Keratinocyte (primary cell): ENCODE measurements around the gene SEC14L2. TPM values are rescaled to one million over a fixed set of nuclear protein-coding genes. Genes with fewer than 3 reads are reported as not detected.

Source experiments
- DNase-seq: peaks from one replicate; pipeline ENCODE4 v3.0.0-alpha.2; 2011; ENCODE audit warnings: low read depth, missing footprints, low spot score
- FAIRE-seq: peaks from 2 replicates; lab custom pipeline; 2011; peaks lifted over from hg19 to GRCh38; lab: Jason Lieb, UNC
- H2AFZ ChIP-seq: 2 replicates; pipeline ENCODE4 v1.6.0; 2012; ENCODE audit warnings: low read length, control low read depth, inconsistent platforms; ENCODE audit not compliant: control insufficient read depth
- H3K27ac ChIP-seq: 2 replicates; pipeline ENCODE4 v1.5.1; 2011; ENCODE audit warnings: low read length; ENCODE audit not compliant: control insufficient read depth, insufficient read depth
- H3K27me3 ChIP-seq: 3 replicates; pipeline ENCODE4 v1.6.0; 2011; ENCODE audit warnings: low read length; ENCODE audit not compliant: control insufficient read depth, insufficient read depth; ENCODE audit errors: extremely low read depth
- H3K36me3 ChIP-seq, 2 experiments: 2 replicates in 1 of 2; 3 replicates in 1 of 2; pipeline ENCODE4 v1.5.1; 2011; ENCODE audit warnings: low read length in 2 of 2, mild to moderate bottlenecking in 1 of 2; ENCODE audit not compliant: control insufficient read depth in 2 of 2, insufficient read depth in 2 of 2; ENCODE audit errors: extremely low read depth in 1 of 2
- H3K4me1 ChIP-seq: 3 replicates; pipeline ENCODE4 v1.5.1; 2011; ENCODE audit warnings: low read length; ENCODE audit not compliant: control insufficient read depth, insufficient read depth; ENCODE audit errors: extremely low read depth
- H3K4me2 ChIP-seq: 3 replicates; pipeline ENCODE4 v1.6.0; 2011; ENCODE audit warnings: low read depth, low read length; ENCODE audit not compliant: control insufficient read depth, insufficient read depth; ENCODE audit errors: extremely low read depth
- H3K4me3 ChIP-seq, 3 experiments: fragments of 200-600 bp in 1 of 3; sonication (generic) in 1 of 3; 2 replicates in 2 of 3; 3 replicates in 1 of 3; pipeline ENCODE4 v1.5.1; 2011 to 2016; ENCODE audit warnings: low read length in 3 of 3, mild to moderate bottlenecking in 3 of 3, control low read depth in 2 of 3, inconsistent platforms in 1 of 3, low read depth in 1 of 3, mixed read lengths in 1 of 3, mixed run types in 1 of 3, moderate library complexity in 1 of 3; ENCODE audit not compliant: control insufficient read depth in 2 of 3, insufficient read depth in 2 of 3; ENCODE audit errors: extremely low read depth in 1 of 3
- H3K79me2 ChIP-seq: 2 replicates; pipeline ENCODE4 v1.6.0; 2012; ENCODE audit warnings: low read length; ENCODE audit not compliant: control insufficient read depth, insufficient read depth
- H3K9ac ChIP-seq: 3 replicates; pipeline ENCODE4 v1.6.0; 2011; ENCODE audit warnings: low read length; ENCODE audit not compliant: control insufficient read depth, insufficient read depth; ENCODE audit errors: extremely low read depth
- H3K9me1 ChIP-seq: 3 replicates; pipeline ENCODE4 v1.6.0; 2011; ENCODE audit warnings: low read length; ENCODE audit not compliant: control insufficient read depth, insufficient read depth; ENCODE audit errors: extremely low read depth
- H3K9me3 ChIP-seq: 2 replicates; pipeline ENCODE4 v1.5.1; 2012; ENCODE audit warnings: low read depth, low read length; ENCODE audit not compliant: control insufficient read depth
- H4K20me1 ChIP-seq: 3 replicates; pipeline ENCODE4 v1.6.0; 2011; ENCODE audit warnings: low read length; ENCODE audit not compliant: control insufficient read depth, insufficient read depth; ENCODE audit errors: extremely low read depth
- CTCF ChIP-seq, 3 experiments: IDR thresholded peaks in 1 of 3; conservative IDR thresholded peaks in 1 of 3; optimal IDR thresholded peaks in 1 of 3; 2 replicates in 2 of 3; 3 replicates in 1 of 3; pipeline versions ENCODE3 to v1.5.1; 2011; ENCODE audit warnings: low read length in 3 of 3, mild to moderate bottlenecking in 3 of 3, moderate library complexity in 2 of 3, control low read depth in 1 of 3, inconsistent platforms in 1 of 3; ENCODE audit not compliant: insufficient read depth in 2 of 3; ENCODE audit errors: extremely low read depth in 1 of 3
- EZH2 ChIP-seq: IDR thresholded peaks from one replicate; pipeline ENCODE4 v1.6.1; 2012; ENCODE audit warnings: inconsistent platforms, mild to moderate bottlenecking, low read length, moderate library complexity
- dilution Hi-C: fragments of 300-500 bp; cut with MboI; formaldehyde crosslinking; loops from one replicate; pipeline ENCODE4 v1.7.0; 2020; ENCODE audit warnings: low sequenced_read_pairs; ENCODE audit not compliant: extremely low pct_ligation_motif_present
- polyA plus RNA-seq, 5 experiments: library from polyadenylated mRNA; depleted of rRNA in 3 of 5; stranded (reverse) in 3 of 5; stranded (forward) in 1 of 5; unstranded in 1 of 5; fragments of >200 nt; gene quantifications; 1 replicate in 1 of 5; 2 replicates in 3 of 5; 3 replicates in 1 of 5; pipeline versions ENCODE4 v1.2.1 to v1.2.3, GENCODE V29; 2011 to 2012; ENCODE audit warnings: missing spikeins in 2 of 5, low read depth in 1 of 5, low replicate concordance in 1 of 5

The SEC14L2 gene
- polyA plus RNA-seq, 1 donor (not counting 4 experiments of a cell fraction or from before 2014, with no cell fraction given): 103 TPM

- Histone ChIP-seq H3K9me1 (no peaks in the 10 kb centered on the region), H3K36me3 (peaks cover 27 to 50% of the 10 kb centered on the region in 2 experiments), H3K27me3 (no peaks in the 10 kb centered on the region), H3K79me2 (peaks cover 55% of the 10 kb centered on the region), H3K4me2 (no peak overlapping the region), H3K4me1 (peaks cover 27% of the 10 kb centered on the region), H3K4me3 (no peak overlapping the region), H2AFZ (no peak overlapping the region), H3K9ac (no peak overlapping the region), H4K20me1 (peaks cover 4% of the 10 kb centered on the region), H3K9me3 (no peaks in the 10 kb centered on the region), H3K27ac (no peak overlapping the region)
- dilution Hi-C loops: no loop called here
- FAIRE-seq: no peak
- no peak for DNase-seq
- TF ChIP-seq CTCF (optimal IDR thresholded peaks at IDR 0.05 in 1 of 3, IDR thresholded peaks at IDR 0.05 in 1 of 3, conservative IDR thresholded peaks at IDR 0.05 in 1 of 3; ENCODE audit: extremely low read depth in 1 of 3, insufficient read depth in 2 of 3, low read length in 3 of 3) (no peak), EZH2 (no peak)
These were observed 7.5 kb downstream of the SEC14L2 start for GRCh38 chr22:30404307-30404706.

GRCh38 chr22:30405731-30406130 lies 8.9 kb downstream of the SEC14L2 start:
- H3K4me2 ChIP-seq: no peak overlapping the region
- no peak overlapping the region for H2AFZ ChIP-seq
- peaks cover 15% of the 10 kb centered on the region for H3K4me1 ChIP-seq
- no peaks in the 10 kb centered on the region for H3K27me3 ChIP-seq
- H3K9ac ChIP-seq: no peak overlapping the region
- no peak overlapping the region for H3K4me3 ChIP-seq
- H3K9me1 ChIP-seq: no peaks in the 10 kb centered on the region
- dilution Hi-C loops: no loop called here
- H4K20me1 ChIP-seq: peaks cover 4% of the 10 kb centered on the region
- no peak overlapping the region for H3K27ac ChIP-seq
- peaks cover 34 to 55% of the 10 kb centered on the region in 2 experiments for H3K36me3 ChIP-seq
- no peak for DNase-seq
- no peaks in the 10 kb centered on the region for H3K9me3 ChIP-seq
- peaks cover 42% of the 10 kb centered on the region for H3K79me2 ChIP-seq
- no peak for TF ChIP-seq EZH2
- TF ChIP-seq CTCF (optimal IDR thresholded peaks at IDR 0.05 in 1 of 3, IDR thresholded peaks at IDR 0.05 in 1 of 3, conservative IDR thresholded peaks at IDR 0.05 in 1 of 3; ENCODE audit: extremely low read depth in 1 of 3, insufficient read depth in 2 of 3, low read length in 3 of 3): no peak
- FAIRE-seq: no peak
